Caco-2 (cell line): ENCODE results near the gene APC. TPM values are rescaled to one million over a fixed set of nuclear protein-coding genes. Genes with fewer than 3 reads are reported as not detected.
A peak's percentile ranks its signal among the peaks of the same experiment; 100 is the strongest.

Experiments
- BruUV-seq: library from RNA; stranded (reverse); fragments of 400-500 nt; replicated peaks from 2 replicates; lab custom pipeline; 2021; lab: Mats Ljungman, UMichigan
- CTCF ChIA-PET: fragments of 300-600 bp; sonication (Branson Sonifier 250); formaldehyde crosslinking; loops from one replicate; lab custom pipeline; 2022; ENCODE audit warnings: antibody characterized with exemption; lab: Charles Lee
- POLR2A ChIA-PET: fragments of 300-600 bp; sonication (Branson Sonifier 250); formaldehyde crosslinking; loops from one replicate; lab custom pipeline; 2022; ENCODE audit warnings: antibody characterized with exemption; lab: Charles Lee
- DNase-seq, 2 experiments: peaks; one replicate each; pipeline versions ENCODE4 v3.0.0 to v3.0.0-alpha.2; 2020 to 2022
- H3K27me3 ChIP-seq: replicated peaks from 2 replicates; pipeline ENCODE4 v1.6.0; 2011; ENCODE audit warnings: low read length; ENCODE audit not compliant: control insufficient read depth, insufficient read depth
- H3K36me3 ChIP-seq: 2 replicates; pipeline ENCODE4 v1.5.1; 2011; ENCODE audit warnings: low read length; ENCODE audit not compliant: control insufficient read depth, insufficient read depth
- H3K4me1 ChIP-seq: fragments of 250-450 bp; sonication (Bioruptor Pico); 2 replicates; pipeline ENCODE4 v1.5.1; 2020; ENCODE audit warnings: mild to moderate bottlenecking
- H3K4me3 ChIP-seq: 2 replicates; pipeline ENCODE4 v1.5.1; 2011; ENCODE audit warnings: low read depth, mild to moderate bottlenecking, control low read depth, low read length
- H3K9me3 ChIP-seq: fragments of 250-450 bp; sonication (Bioruptor Pico); 2 replicates; pipeline ENCODE4 v1.5.1; 2020; ENCODE audit warnings: mild to moderate bottlenecking, moderate library complexity
- H3K27ac Mint-ChIP-seq: one replicate; pipeline ENCODE4 v1.8.0; 2022; ENCODE audit warnings: mixed read lengths; ENCODE audit not compliant: unreplicated experiment
- H3K27me3 Mint-ChIP-seq: one replicate; pipeline ENCODE4 v1.8.0; 2022; ENCODE audit warnings: mixed read lengths; ENCODE audit not compliant: insufficient read depth, unreplicated experiment
- H3K36me3 Mint-ChIP-seq: one replicate; pipeline ENCODE4 v1.8.0; 2022; ENCODE audit warnings: mild to moderate bottlenecking, mixed read lengths; ENCODE audit not compliant: insufficient read depth, unreplicated experiment
- H3K4me1 Mint-ChIP-seq: one replicate; pipeline ENCODE4 v1.8.0; 2022; ENCODE audit warnings: low read depth, mixed read lengths; ENCODE audit not compliant: unreplicated experiment
- H3K4me3 Mint-ChIP-seq: one replicate; pipeline ENCODE4 v1.8.0; 2022; ENCODE audit warnings: mild to moderate bottlenecking, moderate library complexity, mixed read lengths; ENCODE audit not compliant: unreplicated experiment
- H3K9me3 Mint-ChIP-seq: one replicate; pipeline ENCODE4 v1.8.0; 2022; ENCODE audit warnings: mixed read lengths; ENCODE audit not compliant: unreplicated experiment
- intact Hi-C: fragments of 100-400 bp; cut with micrococcal nuclease; formaldehyde crosslinking; loops from one replicate; pipeline ENCODE4 v1.10.0; 2022; ENCODE audit not compliant: unreplicated experiment
- total RNA-seq: library from RNA; stranded (reverse); gene quantifications from 2 replicates; pipeline ENCODE4 v1.2.3, GENCODE V29; 2022
- TF ChIP-seq, protein P1 (sequence below), 2 experiments: fragments of 200-600 bp in 1 of 2; IDR thresholded peaks; 1 replicate in 1 of 2; 2 replicates in 1 of 2; pipeline versions ENCODE4 v1.5.1 to v1.8.0; 2011 to 2022; ENCODE audit warnings: antibody characterized with exemption in 1 of 2, control low read depth in 1 of 2, inconsistent platforms in 1 of 2, low read depth in 1 of 2, low read length in 1 of 2, mild to moderate bottlenecking in 1 of 2, moderate library complexity in 1 of 2; ENCODE audit not compliant: insufficient read depth in 1 of 2, severe bottlenecking in 1 of 2, unreplicated experiment in 1 of 2

The APC gene
- total RNA-seq, 1 experiment from 2014 or later = 28.6 TPM

GRCh38 chr5:112737070-112737462 is 619 bp upstream of the APC start:
- H3K36me3 ChIP-seq = no peaks in the 10 kb centered on the region
- Mint-ChIP-seq H3K9me3 (no peaks in the 10 kb centered on the region), H3K27me3 (no peaks in the 10 kb centered on the region), H3K4me3 (peak overlapping the region; percentile 76), H3K36me3 (peaks cover 4% of the 10 kb centered on the region), H3K4me1 (no peaks in the 10 kb centered on the region), H3K27ac (no peak overlapping the region)
- H3K9me3 ChIP-seq = no peaks in the 10 kb centered on the region
- no peaks in the 10 kb centered on the region for H3K27me3 ChIP-seq
- intact Hi-C loops = loop anchor here (5.0 kb wide), 1 partner anchor 45 kb away; no protein-coding TSS in a partner anchor
- peak overlapping the region; percentile 57 for H3K4me3 ChIP-seq
- ChIA-PET POLR2A (no interaction called here), CTCF (no interaction called here)
- BruUV-seq = no TSS peak
- no peak for DNase-seq
- no peaks in the 10 kb centered on the region for H3K4me1 ChIP-seq
- TF ChIP-seq, protein P1, sequence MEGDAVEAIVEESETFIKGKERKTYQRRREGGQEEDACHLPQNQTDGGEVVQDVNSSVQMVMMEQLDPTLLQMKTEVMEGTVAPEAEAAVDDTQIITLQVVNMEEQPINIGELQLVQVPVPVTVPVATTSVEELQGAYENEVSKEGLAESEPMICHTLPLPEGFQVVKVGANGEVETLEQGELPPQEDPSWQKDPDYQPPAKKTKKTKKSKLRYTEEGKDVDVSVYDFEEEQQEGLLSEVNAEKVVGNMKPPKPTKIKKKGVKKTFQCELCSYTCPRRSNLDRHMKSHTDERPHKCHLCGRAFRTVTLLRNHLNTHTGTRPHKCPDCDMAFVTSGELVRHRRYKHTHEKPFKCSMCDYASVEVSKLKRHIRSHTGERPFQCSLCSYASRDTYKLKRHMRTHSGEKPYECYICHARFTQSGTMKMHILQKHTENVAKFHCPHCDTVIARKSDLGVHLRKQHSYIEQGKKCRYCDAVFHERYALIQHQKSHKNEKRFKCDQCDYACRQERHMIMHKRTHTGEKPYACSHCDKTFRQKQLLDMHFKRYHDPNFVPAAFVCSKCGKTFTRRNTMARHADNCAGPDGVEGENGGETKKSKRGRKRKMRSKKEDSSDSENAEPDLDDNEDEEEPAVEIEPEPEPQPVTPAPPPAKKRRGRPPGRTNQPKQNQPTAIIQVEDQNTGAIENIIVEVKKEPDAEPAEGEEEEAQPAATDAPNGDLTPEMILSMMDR (IDR thresholded peaks at IDR 0.05; ENCODE audit: insufficient read depth in 1 of 2, low read depth in 1 of 2, low read length in 1 of 2, severe bottlenecking in 1 of 2, unreplicated experiment in 1 of 2) = no peak

- no peak for DNase-seq
- intact Hi-C loops = loop anchor here (5.0 kb wide), 1 partner anchor 46 kb away; no protein-coding TSS in a partner anchor
- Mint-ChIP-seq H3K27me3 (no peaks in the 10 kb centered on the region), H3K36me3 (peaks cover 4% of the 10 kb centered on the region), H3K4me3 (peak overlapping the region; percentile 76), H3K4me1 (no peaks in the 10 kb centered on the region), H3K27ac (no peak overlapping the region), H3K9me3 (no peaks in the 10 kb centered on the region)
- TF ChIP-seq, protein P1 (IDR thresholded peaks at IDR 0.05; ENCODE audit: insufficient read depth in 1 of 2, low read depth in 1 of 2, low read length in 1 of 2, severe bottlenecking in 1 of 2, unreplicated experiment in 1 of 2) = no peak
- CTCF ChIA-PET = no interaction called here
- Histone ChIP-seq H3K4me1 (no peaks in the 10 kb centered on the region), H3K4me3 (peak overlapping the region; percentile 57), H3K27me3 (no peaks in the 10 kb centered on the region), H3K36me3 (no peaks in the 10 kb centered on the region), H3K9me3 (no peaks in the 10 kb centered on the region)
- POLR2A ChIA-PET = no interaction called here
- no TSS peak for BruUV-seq
Measured at GRCh38 chr5:112738191-112738560, 491 bp downstream of the APC start.

DNA sequence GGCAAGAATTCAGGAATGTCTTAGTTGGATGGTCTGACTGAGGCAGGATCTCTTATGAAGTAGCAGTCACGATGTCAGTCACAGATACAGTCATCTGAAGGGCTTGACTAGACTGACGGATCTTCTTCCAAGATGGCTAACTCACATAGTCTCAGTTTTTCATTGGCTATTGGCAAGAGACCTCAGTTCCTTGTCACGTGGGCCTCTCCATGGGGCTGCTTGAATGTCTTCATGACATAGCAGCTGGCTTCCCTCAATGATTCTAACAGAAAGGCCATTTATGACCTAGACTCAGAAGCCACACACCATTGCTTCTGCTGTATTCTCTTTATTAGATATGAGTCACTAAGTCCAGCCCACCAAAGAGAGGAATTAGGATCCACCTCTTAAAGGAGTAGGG is 4.7 kb downstream of the APC start:
- H3K27ac Mint-ChIP-seq = no peak overlapping the region
- H3K4me3 ChIP-seq = no peak overlapping the region
- ChIA-PET CTCF (no interaction called here), POLR2A (no interaction called here)
- H3K27me3 ChIP-seq = no peaks in the 10 kb centered on the region
- H3K36me3 Mint-ChIP-seq = peaks cover 3% of the 10 kb centered on the region
- no peaks in the 10 kb centered on the region for H3K9me3 Mint-ChIP-seq
- H3K4me1 Mint-ChIP-seq = no peaks in the 10 kb centered on the region
- no peak overlapping the region for H3K4me3 Mint-ChIP-seq
- intact Hi-C loops = no loop called here
- no TSS peak for BruUV-seq
- no peaks in the 10 kb centered on the region for H3K27me3 Mint-ChIP-seq
- H3K36me3 ChIP-seq = no peaks in the 10 kb centered on the region
- no peaks in the 10 kb centered on the region for H3K4me1 ChIP-seq
- TF ChIP-seq, protein P1 (IDR thresholded peaks at IDR 0.05; ENCODE audit: insufficient read depth in 1 of 2, low read depth in 1 of 2, low read length in 1 of 2, severe bottlenecking in 1 of 2, unreplicated experiment in 1 of 2) = no peak
- no peak for DNase-seq
- no peaks in the 10 kb centered on the region for H3K9me3 ChIP-seq
